ENCODE results near the gene FN3KRP.

FN3KRP gene

GRCh38 chr17:82716203-82717010 lies at the start of gene FN3KRP:
FN3KRP (plus strand) TSS chr17:82716706; CDS start chr17:82716756, 50 bp downstream.
- Mint-ChIP-seq H3K9me3 (no peaks in the 10 kb centered on the region), H3K36me3 (peaks cover 40% of the 10 kb centered on the region), H3K4me1 (peaks cover 24% of the 10 kb centered on the region), H3K4me3 (peak within 1 kb of the TSS; percentile 65), H3K27ac (peak within 1 kb of the TSS; percentile 75)
- peak; percentile 91 for ATAC-seq
- DNase-seq (ENCODE audit: low spot score in 2 of 2), result peak; percentile 73 to 89

GRCh38 chr17:82666931-82667667 lies 49.4 kb upstream of the FN3KRP start:
- ATAC-seq (no peak), DNase-seq (ENCODE audit: low spot score in 2 of 2) (no peak)
- H3K4me1 Mint-ChIP-seq, result peaks cover 15% of the 10 kb centered on the region
- H3K36me3 Mint-ChIP-seq, result no peaks in the 10 kb centered on the region
- no peak overlapping the region for H3K4me3 Mint-ChIP-seq
- no peak overlapping the region for H3K27ac Mint-ChIP-seq
- no peaks in the 10 kb centered on the region for H3K9me3 Mint-ChIP-seq

- no peak for ATAC-seq
These were observed 48.9 kb upstream of the FN3KRP start for GRCh38 chr17:82667668-82668000.

GRCh38 chr17:82668024-82668630 lies 48.4 kb upstream of the FN3KRP start:
- no peaks in the 10 kb centered on the region for H3K36me3 Mint-ChIP-seq
- no peak overlapping the region for H3K4me3 Mint-ChIP-seq
- ATAC-seq, result no peak
- no peaks in the 10 kb centered on the region for H3K9me3 Mint-ChIP-seq
- H3K4me1 Mint-ChIP-seq, result peaks cover 15% of the 10 kb centered on the region
- DNase-seq (ENCODE audit: low spot score in 2 of 2), result no peak
- H3K27ac Mint-ChIP-seq, result peak overlapping the region; percentile 34

More at GRCh38 chr17:82667668-82668000, 48.9 kb upstream of the FN3KRP start:
- DNase-seq (ENCODE audit: low spot score in 2 of 2), result no peak
- no peaks in the 10 kb centered on the region for H3K9me3 Mint-ChIP-seq
- H3K36me3 Mint-ChIP-seq, result no peaks in the 10 kb centered on the region
- no peak overlapping the region for H3K4me3 Mint-ChIP-seq
- peaks cover 15% of the 10 kb centered on the region for H3K4me1 Mint-ChIP-seq
- H3K27ac Mint-ChIP-seq, result no peak overlapping the region

GRCh38 chr17:82668631-82669099 lies 47.8 kb upstream of the FN3KRP start:
- H3K9me3 Mint-ChIP-seq, result no peaks in the 10 kb centered on the region
- H3K36me3 Mint-ChIP-seq, result no peaks in the 10 kb centered on the region
- DNase-seq (ENCODE audit: low spot score in 2 of 2), result peak in 1 of 2 donors; percentile 58
- no peak overlapping the region for H3K4me3 Mint-ChIP-seq
- peaks cover 15% of the 10 kb centered on the region for H3K4me1 Mint-ChIP-seq
- ATAC-seq, result peak; percentile 94
- H3K27ac Mint-ChIP-seq, result peak overlapping the region; percentile 34

GRCh38 chr17:82670661-82671450 lies 45.6 kb upstream of the FN3KRP start:
- DNase-seq (ENCODE audit: low spot score in 2 of 2) (no peak), ATAC-seq (no peak)
- Mint-ChIP-seq H3K27ac (peak overlapping the region; percentile 0), H3K36me3 (no peaks in the 10 kb centered on the region), H3K4me3 (no peak overlapping the region), H3K4me1 (peaks cover 15% of the 10 kb centered on the region), H3K9me3 (no peaks in the 10 kb centered on the region)

GRCh38 chr17:82674656-82675475 lies 41.6 kb upstream of the FN3KRP start:
- ATAC-seq, result no peak
- H3K27ac Mint-ChIP-seq, result no peak overlapping the region
- H3K36me3 Mint-ChIP-seq, result no peaks in the 10 kb centered on the region
- DNase-seq (ENCODE audit: low spot score in 2 of 2), result no peak
- peaks cover 13% of the 10 kb centered on the region for H3K4me1 Mint-ChIP-seq
- H3K4me3 Mint-ChIP-seq, result no peak overlapping the region
- no peaks in the 10 kb centered on the region for H3K9me3 Mint-ChIP-seq

- ATAC-seq (no peak), DNase-seq (ENCODE audit: low spot score in 2 of 2) (no peak)
- Mint-ChIP-seq H3K36me3 (no peaks in the 10 kb centered on the region), H3K4me3 (no peak overlapping the region), H3K9me3 (no peaks in the 10 kb centered on the region), H3K27ac (no peak overlapping the region), H3K4me1 (peaks cover 13% of the 10 kb centered on the region)
These were observed 40.8 kb upstream of the FN3KRP start for GRCh38 chr17:82675476-82676245.

- no peak for DNase-seq (ENCODE audit: low spot score in 2 of 2)
- no peaks in the 10 kb centered on the region for H3K9me3 Mint-ChIP-seq
- H3K27ac Mint-ChIP-seq, result peak overlapping the region; percentile 61
- H3K36me3 Mint-ChIP-seq, result no peaks in the 10 kb centered on the region
- ATAC-seq, result no peak
- H3K4me1 Mint-ChIP-seq, result peaks cover 6% of the 10 kb centered on the region
- H3K4me3 Mint-ChIP-seq, result no peak overlapping the region
These were observed 39.1 kb upstream of the FN3KRP start for GRCh38 chr17:82677353-82677925.

GRCh38 chr17:82678265-82678891 lies 38.1 kb upstream of the FN3KRP start:
- peaks cover under 1% of the 10 kb centered on the region for H3K36me3 Mint-ChIP-seq
- ATAC-seq (no peak), DNase-seq (ENCODE audit: low spot score in 2 of 2) (no peak)
- H3K4me3 Mint-ChIP-seq, result no peak overlapping the region
- H3K9me3 Mint-ChIP-seq, result no peaks in the 10 kb centered on the region
- H3K4me1 Mint-ChIP-seq, result peaks cover 6% of the 10 kb centered on the region
- H3K27ac Mint-ChIP-seq, result no peak overlapping the region

GRCh38 chr17:82679586-82680465 lies 36.7 kb upstream of the FN3KRP start:
- DNase-seq (ENCODE audit: low spot score in 2 of 2) (no peak), ATAC-seq (no peak)
- H3K27ac Mint-ChIP-seq, result no peak overlapping the region
- H3K4me3 Mint-ChIP-seq, result no peak overlapping the region
- no peaks in the 10 kb centered on the region for H3K9me3 Mint-ChIP-seq
- H3K36me3 Mint-ChIP-seq, result peaks cover 6% of the 10 kb centered on the region
- H3K4me1 Mint-ChIP-seq, result peaks cover 6% of the 10 kb centered on the region

- peaks cover 6% of the 10 kb centered on the region for H3K36me3 Mint-ChIP-seq
- H3K4me1 Mint-ChIP-seq, result no peaks in the 10 kb centered on the region
- H3K4me3 Mint-ChIP-seq, result no peak overlapping the region
- DNase-seq (ENCODE audit: low spot score in 2 of 2) (no peak), ATAC-seq (no peak)
- no peak overlapping the region for H3K27ac Mint-ChIP-seq
- H3K9me3 Mint-ChIP-seq, result no peaks in the 10 kb centered on the region
These were observed 35.0 kb upstream of the FN3KRP start for GRCh38 chr17:82681547-82681946.

Data from stimulated activated effector memory CD8-positive, alpha-beta T cell treated with anti-CD3 and anti-CD28 coated beads, Interleukin-12 subunit alpha, Interleukin-12 subunit beta, amount 100 ng/mL, for 72 hours (primary cell).